ENCODE measurements around the gene ARHGAP6. TPM values are rescaled to one million over a fixed set of nuclear protein-coding genes. Genes with fewer than 3 reads are reported as not detected.
A peak's percentile ranks its signal among the peaks of the same experiment; 100 is the strongest.

Gene ARHGAP6
- total RNA-seq, 1 experiment from 2014 or later: not detected

- Mint-ChIP-seq H3K4me3 (ENCODE audit: unreplicated experiment) (no peak overlapping the region), H3K4me1 (ENCODE audit: insufficient read depth, unreplicated experiment) (no peaks in the 10 kb centered on the region), H3K27me3 (ENCODE audit: insufficient read depth, unreplicated experiment) (peaks cover 32% of the 10 kb centered on the region), H3K9me3 (ENCODE audit: unreplicated experiment) (no peaks in the 10 kb centered on the region), H3K36me3 (ENCODE audit: insufficient read depth, unreplicated experiment) (no peaks in the 10 kb centered on the region), H3K27ac (ENCODE audit: low read depth, unreplicated experiment) (no peak overlapping the region)
- no peak for TF ChIP-seq CTCF (IDR thresholded peaks at IDR 0.05; ENCODE audit: unreplicated experiment)
- CTCF ChIA-PET: no interaction called here
- DNase-seq (ENCODE audit: unreplicated experiment): no peak
- POLR2A ChIA-PET: no interaction called here
- no TSS peak for BruUV-seq (replicated peaks)
- intact Hi-C loops (cut with micrococcal nuclease): no loop called here
Observed at GRCh38 chrX:11687157-11687556, 21.4 kb upstream of the ARHGAP6 start.

GRCh38 chrX:11683057-11683456, 17.3 kb upstream of the ARHGAP6 start:
- no TSS peak for BruUV-seq (replicated peaks)
- H3K27me3 Mint-ChIP-seq (ENCODE audit: insufficient read depth, unreplicated experiment): peaks cover 19% of the 10 kb centered on the region
- no peak overlapping the region for H3K27ac Mint-ChIP-seq (ENCODE audit: low read depth, unreplicated experiment)
- no peak for DNase-seq (ENCODE audit: unreplicated experiment)
- POLR2A ChIA-PET: interaction anchor here (0.7 kb wide), 1 partner anchor 668 kb away, joined by 3 read pairs; no protein-coding TSS in a partner anchor
- H3K4me3 Mint-ChIP-seq (ENCODE audit: unreplicated experiment): no peak overlapping the region
- intact Hi-C loops (cut with micrococcal nuclease): no loop called here
- no peaks in the 10 kb centered on the region for H3K4me1 Mint-ChIP-seq (ENCODE audit: insufficient read depth, unreplicated experiment)
- no peaks in the 10 kb centered on the region for H3K9me3 Mint-ChIP-seq (ENCODE audit: unreplicated experiment)
- CTCF ChIA-PET: interaction anchor here (0.9 kb wide), 1 partner anchor 8 kb away, joined by 3 read pairs; no protein-coding TSS in a partner anchor
- H3K36me3 Mint-ChIP-seq (ENCODE audit: insufficient read depth, unreplicated experiment): no peaks in the 10 kb centered on the region
- no peak for TF ChIP-seq CTCF (IDR thresholded peaks at IDR 0.05; ENCODE audit: unreplicated experiment)

GRCh38 chrX:11678158-11678557, 12.4 kb upstream of the ARHGAP6 start:
- peaks cover 38% of the 10 kb centered on the region for H3K27me3 Mint-ChIP-seq (ENCODE audit: insufficient read depth, unreplicated experiment)
- H3K4me1 Mint-ChIP-seq (ENCODE audit: insufficient read depth, unreplicated experiment): no peaks in the 10 kb centered on the region
- no peak overlapping the region for H3K4me3 Mint-ChIP-seq (ENCODE audit: unreplicated experiment)
- no peak for TF ChIP-seq CTCF (IDR thresholded peaks at IDR 0.05; ENCODE audit: unreplicated experiment)
- H3K9me3 Mint-ChIP-seq (ENCODE audit: unreplicated experiment): no peaks in the 10 kb centered on the region
- no peaks in the 10 kb centered on the region for H3K36me3 Mint-ChIP-seq (ENCODE audit: insufficient read depth, unreplicated experiment)
- intact Hi-C loops (cut with micrococcal nuclease): no loop called here
- CTCF ChIA-PET: interaction anchor here (0.6 kb wide), 1 partner anchor 68 kb away, joined by 3 read pairs; no protein-coding TSS in a partner anchor
- BruUV-seq (replicated peaks): no TSS peak
- H3K27ac Mint-ChIP-seq (ENCODE audit: low read depth, unreplicated experiment): no peak overlapping the region
- DNase-seq (ENCODE audit: unreplicated experiment): peak; percentile 3
- POLR2A ChIA-PET: no interaction called here

- no peaks in the 10 kb centered on the region for H3K36me3 Mint-ChIP-seq (ENCODE audit: insufficient read depth, unreplicated experiment)
- no TSS peak for BruUV-seq (replicated peaks)
- POLR2A ChIA-PET: no interaction called here
- no peak overlapping the region for H3K4me3 Mint-ChIP-seq (ENCODE audit: unreplicated experiment)
- no peak for DNase-seq (ENCODE audit: unreplicated experiment)
- no peak overlapping the region for H3K27ac Mint-ChIP-seq (ENCODE audit: low read depth, unreplicated experiment)
- no peaks in the 10 kb centered on the region for H3K9me3 Mint-ChIP-seq (ENCODE audit: unreplicated experiment)
- peaks cover 85% of the 10 kb centered on the region for H3K27me3 Mint-ChIP-seq (ENCODE audit: insufficient read depth, unreplicated experiment)
- intact Hi-C loops (cut with micrococcal nuclease): no loop called here
- TF ChIP-seq CTCF (IDR thresholded peaks at IDR 0.05; ENCODE audit: unreplicated experiment): no peak
- no peaks in the 10 kb centered on the region for H3K4me1 Mint-ChIP-seq (ENCODE audit: insufficient read depth, unreplicated experiment)
- CTCF ChIA-PET: interaction anchor here (0.6 to 0.8 kb wide), 2 partner anchors 111 to 523 kb away, joined by 3 read pairs; no protein-coding TSS in a partner anchor
Observed at GRCh38 chrX:11672213-11672612, 6.5 kb upstream of the ARHGAP6 start.

Data from MCF 10A (cell line).